Duodenal mucosa (tissue), 2 donors: ENCODE results near the gene ADARB2.
A peak's percentile ranks its signal among the peaks of the same experiment; 100 is the strongest.

Experiments used
- H3K27ac ChIP-seq: one replicate; pipeline ENCODE4 v1.7.0; 2013; ENCODE audit warnings: low read depth, low read length
- H3K27me3 ChIP-seq, 2 donors: one replicate each; pipeline ENCODE4 v1.7.0; 2013; ENCODE audit warnings: low read length in 2 of 2, control low read depth in 1 of 2; ENCODE audit not compliant: insufficient read depth in 2 of 2, control insufficient read depth in 1 of 2
- H3K36me3 ChIP-seq, 2 donors: one replicate each; pipeline ENCODE4 v1.7.0; 2013; ENCODE audit warnings: low read length in 2 of 2, control low read depth in 1 of 2; ENCODE audit not compliant: insufficient read depth in 2 of 2, control insufficient read depth in 1 of 2
- H3K4me1 ChIP-seq, 2 donors: one replicate each; pipeline ENCODE4 v1.7.0; 2013; ENCODE audit warnings: low read length in 2 of 2, control low read depth in 1 of 2; ENCODE audit not compliant: insufficient read depth in 2 of 2, control insufficient read depth in 1 of 2
- H3K4me3 ChIP-seq, 2 donors: one replicate each; pipeline ENCODE4 v1.7.0; 2013; ENCODE audit warnings: low read length in 2 of 2, low read depth in 1 of 2
- H3K9ac ChIP-seq, 2 donors: one replicate each; pipeline ENCODE4 v1.7.0; 2013; ENCODE audit warnings: low read length in 2 of 2, low read depth in 1 of 2
- H3K9me3 ChIP-seq, 2 donors: one replicate each; pipeline ENCODE4 v1.7.0; 2013; ENCODE audit warnings: low read length in 2 of 2, control low read depth in 1 of 2; ENCODE audit not compliant: control insufficient read depth in 1 of 2

Gene ADARB2

DNA sequence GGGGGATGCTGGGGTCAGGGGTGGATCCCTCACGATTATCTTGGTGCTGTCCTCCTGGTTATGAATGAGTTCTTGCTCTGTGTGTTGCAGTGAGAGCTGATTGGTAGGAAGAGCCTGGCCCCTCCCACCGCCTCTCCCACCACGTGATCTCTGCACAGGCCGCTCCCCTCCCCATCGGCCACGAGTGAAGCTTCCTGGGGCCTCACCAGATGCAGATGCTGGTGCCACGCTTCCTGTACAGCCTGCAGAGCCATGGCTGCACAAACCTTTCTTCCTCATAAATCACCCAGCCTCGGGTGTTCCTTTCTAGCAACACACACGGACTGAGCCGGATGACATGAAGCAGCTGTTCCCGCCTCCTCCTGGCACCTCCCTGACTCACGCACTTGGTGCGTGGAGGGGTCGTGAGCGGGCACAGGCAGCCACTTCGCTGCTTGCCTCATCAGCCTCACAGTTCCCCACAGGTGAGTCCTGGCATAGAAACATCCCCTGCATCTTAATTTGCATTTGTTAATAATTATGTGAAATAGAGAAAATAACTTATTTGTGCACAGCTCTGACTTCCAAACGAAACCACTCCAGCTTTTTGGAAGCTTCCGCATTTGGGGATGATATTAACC, 210.8 kb downstream of the ADARB2 start:
- Histone ChIP-seq H3K4me1 (peaks cover 0 to 3% of the 10 kb centered on the region in 2 donors), H3K27ac (no peak overlapping the region), H3K9ac (no peak overlapping the region), H3K4me3 (peak overlapping the region in 1 of 2 donors; percentile 21), H3K36me3 (no peaks in the 10 kb centered on the region), H3K27me3 (no peaks in the 10 kb centered on the region), H3K9me3 (no peaks in the 10 kb centered on the region)

DNA sequence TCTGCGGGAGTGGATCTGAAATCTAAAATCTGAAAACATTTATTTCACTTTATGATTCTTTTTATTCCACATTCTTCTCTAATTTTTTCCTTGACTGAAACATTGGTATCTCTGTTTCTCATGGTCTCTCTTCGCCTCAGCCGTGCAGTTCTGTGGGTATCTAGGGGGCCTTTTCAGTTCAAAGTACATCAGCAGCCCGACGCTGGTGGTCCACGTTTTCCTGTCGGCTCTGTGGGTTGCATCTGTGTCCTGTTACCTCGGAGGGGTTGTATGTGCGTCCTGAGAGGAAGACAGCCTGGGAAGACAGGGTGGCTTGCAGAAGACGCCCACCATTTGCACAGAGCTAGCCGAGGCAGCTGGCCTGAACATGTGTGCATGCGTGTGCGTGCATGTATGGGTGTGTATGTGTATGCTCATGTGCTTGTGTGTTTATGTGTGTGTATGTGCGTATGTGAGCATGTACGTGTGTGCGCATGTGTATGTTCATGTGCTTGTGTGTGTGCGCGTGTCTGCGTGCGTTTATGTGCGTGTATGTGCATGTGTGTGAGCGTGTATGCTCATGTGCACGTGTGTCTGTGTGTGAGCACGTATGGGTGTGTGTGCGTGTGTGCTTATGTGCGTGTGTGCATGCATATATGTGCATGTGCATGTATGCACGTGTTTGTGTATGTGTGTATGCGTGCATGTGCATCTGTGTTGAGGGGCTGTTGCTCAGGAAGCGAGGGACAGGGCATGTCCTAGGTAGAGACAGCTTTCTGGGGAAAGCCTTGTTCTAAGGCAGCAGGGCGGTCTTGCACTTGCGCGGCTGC, 211.8 kb downstream of the ADARB2 start:
- H3K27me3 ChIP-seq, result no peaks in the 10 kb centered on the region
- H3K4me3 ChIP-seq, result no peak overlapping the region
- no peaks in the 10 kb centered on the region for H3K9me3 ChIP-seq
- H3K27ac ChIP-seq, result no peak overlapping the region
- H3K9ac ChIP-seq, result no peak overlapping the region
- no peaks in the 10 kb centered on the region for H3K36me3 ChIP-seq
- H3K4me1 ChIP-seq, result peaks cover 0 to 3% of the 10 kb centered on the region in 2 donors

DNA sequence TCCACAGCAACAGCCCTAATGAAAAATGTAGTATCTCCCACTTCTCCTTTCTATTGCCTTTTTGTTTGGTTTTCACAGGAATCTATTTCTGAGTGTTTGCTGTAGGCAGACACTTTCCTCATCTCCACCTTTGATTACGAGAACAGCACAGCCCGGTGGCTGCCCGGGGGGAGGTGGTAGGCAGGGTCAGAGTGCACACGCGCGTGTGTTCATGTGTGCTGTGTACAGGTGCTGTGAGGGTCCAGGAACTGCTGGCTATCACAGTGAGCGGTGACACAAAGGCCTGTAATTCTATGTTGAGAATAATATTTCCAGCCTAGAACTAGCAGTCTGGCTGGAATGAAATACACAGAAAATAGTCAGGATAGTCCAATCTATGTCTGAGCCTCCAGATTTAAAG, 212.8 kb downstream of the ADARB2 start:
- no peak overlapping the region for H3K9ac ChIP-seq
- H3K36me3 ChIP-seq, result no peaks in the 10 kb centered on the region
- H3K4me3 ChIP-seq, result no peak overlapping the region
- H3K27me3 ChIP-seq, result no peaks in the 10 kb centered on the region
- H3K27ac ChIP-seq, result no peak overlapping the region
- H3K9me3 ChIP-seq, result no peaks in the 10 kb centered on the region
- peaks cover 0 to 3% of the 10 kb centered on the region in 2 donors for H3K4me1 ChIP-seq

- Histone ChIP-seq H3K27ac (no peak overlapping the region), H3K27me3 (no peaks in the 10 kb centered on the region), H3K36me3 (no peaks in the 10 kb centered on the region), H3K4me1 (peaks cover 0 to 3% of the 10 kb centered on the region in 2 donors), H3K9ac (no peak overlapping the region), H3K9me3 (no peaks in the 10 kb centered on the region), H3K4me3 (no peak overlapping the region)
Observed at GRCh38 chr10:1523221-1523620, 214.1 kb downstream of the ADARB2 start.

GRCh38 chr10:1522237-1522636, 215.1 kb downstream of the ADARB2 start:
- no peaks in the 10 kb centered on the region for H3K9me3 ChIP-seq

DNA sequence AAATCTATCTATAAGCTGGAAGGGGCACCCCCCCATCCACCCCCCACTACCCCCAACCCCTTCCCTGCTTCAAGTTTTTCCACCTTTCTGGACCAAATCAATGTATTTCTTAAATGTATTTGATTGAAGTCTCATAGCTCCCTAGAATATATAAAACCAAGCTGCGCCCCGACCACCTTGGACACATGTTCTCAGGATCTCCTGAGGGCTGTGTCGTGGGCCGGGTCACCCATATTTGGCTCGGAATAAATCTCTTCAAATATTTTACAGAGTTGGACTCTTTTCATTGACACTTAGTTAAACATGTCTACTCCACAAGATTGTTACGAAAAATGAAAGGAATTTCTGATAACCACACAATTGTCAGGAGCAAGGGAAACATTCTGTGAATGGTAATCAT, 215.6 kb downstream of the ADARB2 start:
- Histone ChIP-seq H3K9me3 (no peaks in the 10 kb centered on the region), H3K9ac (no peak overlapping the region), H3K27ac (no peak overlapping the region), H3K36me3 (no peaks in the 10 kb centered on the region), H3K4me3 (no peak overlapping the region), H3K27me3 (no peaks in the 10 kb centered on the region), H3K4me1 (peaks cover 0 to 3% of the 10 kb centered on the region in 2 donors)

More at GRCh38 chr10:1522237-1522636, 215.1 kb downstream of the ADARB2 start:
- H3K36me3 ChIP-seq, result no peaks in the 10 kb centered on the region
- H3K9ac ChIP-seq, result no peak overlapping the region
- H3K4me3 ChIP-seq, result no peak overlapping the region
- no peaks in the 10 kb centered on the region for H3K27me3 ChIP-seq
- H3K27ac ChIP-seq, result no peak overlapping the region
- peaks cover 0 to 3% of the 10 kb centered on the region in 2 donors for H3K4me1 ChIP-seq

DNA sequence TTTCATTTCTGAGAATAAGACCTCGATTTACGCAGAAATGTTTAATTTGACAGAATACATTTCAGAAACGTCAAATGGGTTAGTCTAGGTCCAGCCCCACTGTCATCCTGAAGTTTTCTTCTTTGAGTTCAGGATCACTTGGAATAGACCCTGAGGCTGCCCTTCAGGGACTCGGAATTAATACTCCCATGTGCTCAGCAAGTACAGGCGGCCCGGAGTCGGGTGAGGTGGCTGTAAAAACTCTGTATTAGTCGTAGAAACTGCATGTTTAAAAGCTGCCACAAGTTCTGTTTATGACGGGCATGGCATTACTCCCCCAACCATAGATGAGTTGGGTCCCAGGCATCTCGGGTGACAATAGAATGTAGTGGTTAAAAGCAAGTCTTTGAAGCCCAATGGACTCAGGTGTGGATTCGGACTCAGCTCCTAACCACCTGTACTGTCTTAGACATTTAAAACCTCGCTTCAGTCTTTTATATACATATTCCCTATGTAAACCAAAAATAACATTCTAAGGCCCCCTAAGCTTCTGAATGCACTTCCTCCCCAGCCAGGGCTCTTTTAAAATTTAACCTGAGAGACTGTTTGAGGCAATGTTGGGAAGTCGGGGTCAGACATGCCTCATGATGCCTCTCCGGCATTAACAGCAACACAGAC, 216.3 kb downstream of the ADARB2 start:
- H3K27me3 ChIP-seq, result no peaks in the 10 kb centered on the region
- no peak overlapping the region for H3K27ac ChIP-seq
- no peaks in the 10 kb centered on the region for H3K4me1 ChIP-seq
- no peaks in the 10 kb centered on the region for H3K36me3 ChIP-seq
- H3K9ac ChIP-seq, result no peak overlapping the region
- no peaks in the 10 kb centered on the region for H3K9me3 ChIP-seq
- no peak overlapping the region for H3K4me3 ChIP-seq

GRCh38 chr10:1519391-1519790, 217.9 kb downstream of the ADARB2 start:
- Histone ChIP-seq H3K27ac (no peak overlapping the region), H3K9ac (no peak overlapping the region)

DNA sequence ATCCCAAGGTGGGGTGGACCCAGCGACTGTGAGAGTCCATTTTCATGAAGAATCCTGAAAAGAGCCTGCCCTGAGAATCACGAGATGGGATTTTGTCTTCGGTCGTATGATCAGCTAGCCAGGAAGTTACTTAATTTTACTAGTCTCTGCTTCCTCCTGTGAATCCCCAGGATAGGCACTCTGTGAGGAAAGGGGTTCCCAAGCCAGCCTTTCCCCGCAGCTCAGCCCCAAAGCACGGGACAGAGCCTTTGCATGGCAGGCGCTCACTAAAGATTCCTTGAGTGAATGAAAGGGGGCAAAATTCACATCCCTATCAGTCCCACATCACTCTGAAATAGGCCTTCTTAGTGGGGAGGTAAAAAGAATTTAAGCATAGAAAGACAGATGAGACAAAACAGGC, 219.6 kb downstream of the ADARB2 start:
- no peaks in the 10 kb centered on the region for H3K36me3 ChIP-seq
- no peaks in the 10 kb centered on the region for H3K9me3 ChIP-seq
- no peaks in the 10 kb centered on the region for H3K4me1 ChIP-seq
- H3K27me3 ChIP-seq, result no peaks in the 10 kb centered on the region
- no peak overlapping the region for H3K27ac ChIP-seq
- no peak overlapping the region for H3K4me3 ChIP-seq
- no peak overlapping the region for H3K9ac ChIP-seq

More at GRCh38 chr10:1519391-1519790, 217.9 kb downstream of the ADARB2 start:
- Histone ChIP-seq H3K9me3 (no peaks in the 10 kb centered on the region), H3K27me3 (no peaks in the 10 kb centered on the region), H3K36me3 (no peaks in the 10 kb centered on the region), H3K4me1 (no peaks in the 10 kb centered on the region), H3K4me3 (no peak overlapping the region)

DNA sequence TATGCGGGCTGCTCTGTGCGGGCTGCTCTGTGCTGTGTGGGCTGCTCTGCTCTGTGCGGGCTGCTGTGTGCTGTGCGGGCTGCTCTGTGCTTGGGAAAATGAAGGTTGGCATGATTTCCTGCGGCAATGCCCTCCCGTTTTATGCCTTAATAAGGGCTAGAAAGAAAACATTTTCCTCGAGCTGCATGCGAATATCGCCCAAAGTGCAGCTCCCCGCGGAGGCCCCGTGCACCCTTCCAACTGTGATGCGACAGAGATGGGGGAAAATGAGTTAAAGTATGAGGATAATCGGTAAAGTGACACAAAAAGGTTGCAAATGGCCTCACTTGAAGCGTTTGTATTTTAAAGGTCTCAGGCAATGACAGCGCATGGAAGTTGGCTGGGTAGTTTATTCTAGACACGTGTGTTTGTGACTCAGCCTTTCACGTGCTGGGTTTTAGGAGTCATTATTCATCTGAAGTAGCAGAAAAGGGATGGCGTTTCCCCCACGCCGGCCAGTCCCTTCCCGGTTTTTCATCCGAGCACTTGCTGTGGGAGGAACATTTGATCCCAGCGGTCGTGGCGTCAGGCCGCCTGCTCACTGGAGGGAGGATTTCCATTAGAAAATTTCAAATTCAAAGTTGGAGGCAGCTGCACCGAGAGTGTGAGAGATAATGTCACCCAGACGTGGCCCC, 220.7 kb downstream of the ADARB2 start:
- H3K36me3 ChIP-seq, result no peaks in the 10 kb centered on the region
- H3K4me1 ChIP-seq, result no peaks in the 10 kb centered on the region
- no peaks in the 10 kb centered on the region for H3K9me3 ChIP-seq
- H3K27me3 ChIP-seq, result no peaks in the 10 kb centered on the region
- H3K27ac ChIP-seq, result no peak overlapping the region
- H3K4me3 ChIP-seq, result no peak overlapping the region
- H3K9ac ChIP-seq, result no peak overlapping the region
